HUES48 (cell line): Measurements from ENCODE around the gene GPR137B.

ENCODE experiments used
- H3K27ac ChIP-seq: one replicate; pipeline ENCODE4 v1.7.0; 2013; ENCODE audit warnings: low read depth, low read length, inconsistent platforms
- H3K27me3 ChIP-seq: 2 replicates; pipeline ENCODE4 v1.6.1; 2013; ENCODE audit warnings: mild to moderate bottlenecking, low read length; ENCODE audit not compliant: control insufficient read depth, insufficient read depth
- H3K36me3 ChIP-seq: 2 replicates; pipeline ENCODE4 v1.6.1; 2013; ENCODE audit warnings: low read length; ENCODE audit not compliant: control insufficient read depth, insufficient read depth
- H3K4me1 ChIP-seq: 2 replicates; pipeline ENCODE4 v1.6.1; 2013; ENCODE audit warnings: mild to moderate bottlenecking, low read length; ENCODE audit not compliant: control insufficient read depth, insufficient read depth
- H3K4me3 ChIP-seq: 2 replicates; pipeline ENCODE4 v1.5.1; 2013; ENCODE audit warnings: mild to moderate bottlenecking, low read depth, low read length
- H3K9ac ChIP-seq: 2 replicates; pipeline ENCODE4 v1.6.1; 2013; ENCODE audit warnings: mild to moderate bottlenecking, low read depth, low read length, moderate library complexity
- H3K9me3 ChIP-seq: 2 replicates; pipeline ENCODE4 v1.6.1; 2013; ENCODE audit warnings: low read length; ENCODE audit not compliant: control insufficient read depth, insufficient read depth

The GPR137B gene

DNA sequence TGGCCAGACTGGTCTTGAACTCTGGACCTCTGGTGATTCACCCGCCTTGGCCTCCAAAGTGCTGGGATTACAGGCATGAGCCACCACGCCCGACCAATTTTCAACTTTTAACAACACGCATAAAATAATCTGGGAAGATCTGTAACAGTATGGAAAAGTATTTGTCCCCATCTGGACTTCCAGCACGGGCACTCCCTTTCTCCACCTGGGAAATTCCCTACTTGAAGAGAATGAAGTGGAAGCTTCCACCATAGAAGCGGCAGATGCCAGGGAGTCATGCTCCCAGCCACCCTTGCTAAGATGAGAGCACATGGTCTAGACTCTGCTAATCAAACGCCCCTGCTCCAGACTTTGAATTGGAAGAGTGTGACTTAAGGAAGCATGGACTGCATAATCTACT is 9.0 kb upstream of the GPR137B start:
- Histone ChIP-seq H3K27me3 (peaks cover 5% of the 10 kb centered on the region), H3K9me3 (no peaks in the 10 kb centered on the region), H3K4me1 (peaks cover 12% of the 10 kb centered on the region), H3K9ac (no peak overlapping the region), H3K4me3 (no peak overlapping the region), H3K27ac (no peak overlapping the region), H3K36me3 (no peaks in the 10 kb centered on the region)

DNA sequence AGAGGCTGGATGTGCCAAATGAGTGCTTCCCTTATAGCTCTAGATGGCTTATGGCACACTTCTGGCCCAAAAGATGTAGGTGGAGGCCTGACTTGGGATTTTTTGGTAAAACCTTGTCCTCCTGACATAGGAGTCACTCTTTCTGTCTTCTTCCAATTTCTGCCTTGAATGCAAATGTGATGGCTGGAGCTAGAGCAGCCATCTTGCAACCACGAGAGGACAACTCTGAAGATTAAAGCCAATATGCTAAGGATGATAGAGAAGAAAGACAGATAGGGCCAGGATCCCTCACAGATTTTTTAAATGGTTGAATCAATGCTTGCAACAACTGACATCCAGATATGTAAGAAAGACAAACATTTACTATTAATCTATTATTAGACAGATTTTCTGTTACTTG is 8.5 kb upstream of the GPR137B start:
- no peaks in the 10 kb centered on the region for H3K9me3 ChIP-seq
- no peak overlapping the region for H3K27ac ChIP-seq
- H3K4me1 ChIP-seq = peaks cover 10% of the 10 kb centered on the region
- no peak overlapping the region for H3K4me3 ChIP-seq
- no peak overlapping the region for H3K9ac ChIP-seq
- H3K27me3 ChIP-seq = peaks cover 9% of the 10 kb centered on the region
- no peaks in the 10 kb centered on the region for H3K36me3 ChIP-seq

DNA sequence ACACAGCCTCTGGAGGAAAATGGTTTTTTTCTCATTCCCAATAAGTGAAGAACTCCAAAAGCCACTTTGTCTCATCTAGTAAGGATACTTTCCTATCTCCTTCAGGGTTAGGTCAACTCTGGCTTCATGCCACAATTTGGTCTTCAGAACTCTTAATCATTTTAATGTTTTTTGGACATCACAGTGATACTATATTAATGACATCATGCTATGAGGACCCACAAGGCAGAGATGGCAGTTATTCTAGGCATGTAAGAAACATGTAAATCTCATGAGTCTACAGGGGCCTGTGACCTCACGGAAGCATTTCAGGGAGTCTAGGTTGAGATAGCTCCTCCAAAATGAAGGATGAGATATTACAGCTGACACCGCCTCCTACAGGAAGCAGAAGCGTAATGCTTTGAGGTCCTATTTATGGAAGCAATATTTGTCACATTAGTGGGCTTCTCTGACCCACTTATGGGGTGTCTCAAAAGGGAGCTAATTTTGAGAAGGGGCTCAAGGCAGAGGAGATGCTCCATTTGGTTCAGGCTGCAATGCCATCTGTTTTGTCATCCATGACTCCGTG is 5.0 kb upstream of the GPR137B start:
- H3K9ac ChIP-seq = no peak overlapping the region
- H3K27me3 ChIP-seq = peaks cover 39% of the 10 kb centered on the region
- H3K4me1 ChIP-seq = no peaks in the 10 kb centered on the region
- no peak overlapping the region for H3K4me3 ChIP-seq
- H3K36me3 ChIP-seq = no peaks in the 10 kb centered on the region
- H3K9me3 ChIP-seq = no peaks in the 10 kb centered on the region
- H3K27ac ChIP-seq = no peak overlapping the region

DNA sequence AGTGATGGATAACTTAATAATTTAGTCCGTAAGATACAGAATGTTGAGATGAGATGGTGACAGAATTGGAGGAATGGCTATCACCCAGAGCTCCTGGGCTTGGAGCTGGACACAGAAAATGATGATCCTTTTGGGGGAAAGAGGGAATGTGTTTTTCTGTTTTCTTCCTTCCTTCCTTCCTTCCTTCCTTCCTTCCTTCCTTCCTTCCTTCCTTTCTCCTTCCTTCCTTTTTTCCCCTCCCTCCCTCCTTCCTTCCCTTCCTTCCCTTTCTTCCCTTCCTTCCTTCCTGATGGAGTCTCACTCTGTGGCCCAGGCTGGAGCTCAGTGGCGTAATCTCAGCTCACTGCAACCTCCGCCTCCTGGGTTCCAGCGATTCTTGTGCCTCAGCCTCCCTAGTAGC is 2.8 kb upstream of the GPR137B start:
- Histone ChIP-seq H3K9ac (no peak overlapping the region), H3K9me3 (no peaks in the 10 kb centered on the region), H3K27ac (no peak overlapping the region), H3K36me3 (no peaks in the 10 kb centered on the region; the same call in 1 of the 2 replicates), H3K4me1 (peaks cover 13% of the 10 kb centered on the region), H3K4me3 (no peak overlapping the region), H3K27me3 (peaks cover 59% of the 10 kb centered on the region)

DNA sequence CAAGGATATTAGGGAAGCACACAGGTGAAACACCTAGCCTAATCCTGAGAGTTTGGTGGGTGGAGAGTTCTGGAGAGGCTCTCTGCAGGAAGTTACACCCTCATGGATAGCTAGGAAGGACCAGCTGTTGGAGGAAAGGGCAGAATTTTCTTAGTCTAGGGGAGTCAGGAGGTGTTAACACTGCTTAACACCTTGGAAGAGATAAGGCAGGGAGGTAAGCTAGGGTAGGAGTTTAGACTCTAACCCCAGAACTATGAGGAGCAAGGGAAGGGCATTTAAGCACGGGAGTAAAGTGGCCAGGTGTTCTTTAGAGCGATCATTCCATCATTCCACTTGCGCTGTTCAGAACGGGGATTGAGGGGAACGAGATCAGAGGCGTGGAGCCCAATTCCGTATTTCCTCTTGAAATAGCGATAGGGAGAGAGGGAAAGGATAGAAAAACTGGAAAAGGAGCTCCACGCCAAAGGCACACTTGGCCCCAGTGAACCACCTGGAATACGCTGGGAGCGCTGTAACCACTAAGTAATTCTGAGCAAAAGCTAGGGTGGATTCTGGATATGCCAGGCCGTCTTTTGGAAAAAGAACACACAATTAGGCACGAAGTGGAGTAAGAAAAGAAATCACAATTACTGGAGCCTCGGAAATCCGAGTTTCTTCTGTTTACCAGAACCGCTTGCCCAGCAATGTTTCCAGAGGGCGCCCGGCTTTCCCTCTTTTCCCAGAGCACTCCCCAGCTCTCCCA is 1.5 kb upstream of the GPR137B start:
- no peaks in the 10 kb centered on the region; the same call in 1 of the 2 replicates for H3K36me3 ChIP-seq
- H3K9ac ChIP-seq = no peak overlapping the region
- no peaks in the 10 kb centered on the region for H3K9me3 ChIP-seq
- H3K27ac ChIP-seq = no peak overlapping the region
- peaks cover 18% of the 10 kb centered on the region for H3K4me1 ChIP-seq
- H3K4me3 ChIP-seq = peak overlapping the region; percentile 74
- H3K27me3 ChIP-seq = peaks cover 59% of the 10 kb centered on the region

DNA sequence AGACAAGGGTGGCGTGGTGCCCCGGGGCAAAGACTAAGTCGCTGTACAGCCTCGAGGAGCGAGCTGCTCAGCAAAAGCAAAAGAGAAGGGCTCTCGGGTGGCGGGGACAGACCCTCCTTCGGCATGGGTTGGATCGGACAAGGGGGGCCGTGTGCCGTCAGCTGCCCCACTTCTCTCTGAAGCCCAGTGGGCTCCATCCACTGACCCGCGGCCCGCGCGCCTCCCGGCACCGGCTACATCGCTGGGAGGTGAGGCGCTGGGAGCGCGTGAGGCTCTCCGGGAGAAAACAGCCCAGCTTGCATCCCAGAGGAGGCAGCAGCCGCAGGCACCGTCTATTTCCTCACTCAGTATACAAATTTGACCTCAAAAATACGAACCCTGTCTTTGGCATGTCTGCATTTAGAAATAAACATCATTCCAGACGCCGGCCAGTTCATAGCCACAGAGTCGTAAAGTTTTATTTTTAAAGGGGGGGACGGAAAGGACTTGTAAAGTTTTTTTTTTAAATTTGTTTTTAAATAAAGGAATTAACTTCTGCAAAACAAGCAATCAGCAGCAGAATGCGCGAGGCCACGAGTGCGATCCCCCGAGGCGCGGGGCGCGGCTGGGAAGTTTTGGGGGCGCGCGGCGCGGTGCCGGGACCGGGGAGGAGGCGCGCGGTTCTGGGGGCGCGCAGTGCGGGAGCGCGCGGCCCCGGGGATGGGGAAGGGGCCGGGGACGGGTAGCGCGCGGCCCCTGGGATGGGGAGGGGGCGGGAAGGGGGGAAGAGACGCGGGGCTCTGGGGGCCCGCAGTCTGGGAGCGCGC is 689 bp upstream of the GPR137B start:
- H3K4me1 ChIP-seq = peaks cover 18% of the 10 kb centered on the region
- peak overlapping the region; percentile 58 for H3K27ac ChIP-seq
- H3K9ac ChIP-seq = no peak overlapping the region
- peaks cover 4% of the 10 kb centered on the region; the same call in 1 of the 2 replicates for H3K36me3 ChIP-seq
- peak overlapping the region; percentile 74 for H3K4me3 ChIP-seq
- peaks cover 59% of the 10 kb centered on the region for H3K27me3 ChIP-seq
- H3K9me3 ChIP-seq = no peaks in the 10 kb centered on the region

DNA sequence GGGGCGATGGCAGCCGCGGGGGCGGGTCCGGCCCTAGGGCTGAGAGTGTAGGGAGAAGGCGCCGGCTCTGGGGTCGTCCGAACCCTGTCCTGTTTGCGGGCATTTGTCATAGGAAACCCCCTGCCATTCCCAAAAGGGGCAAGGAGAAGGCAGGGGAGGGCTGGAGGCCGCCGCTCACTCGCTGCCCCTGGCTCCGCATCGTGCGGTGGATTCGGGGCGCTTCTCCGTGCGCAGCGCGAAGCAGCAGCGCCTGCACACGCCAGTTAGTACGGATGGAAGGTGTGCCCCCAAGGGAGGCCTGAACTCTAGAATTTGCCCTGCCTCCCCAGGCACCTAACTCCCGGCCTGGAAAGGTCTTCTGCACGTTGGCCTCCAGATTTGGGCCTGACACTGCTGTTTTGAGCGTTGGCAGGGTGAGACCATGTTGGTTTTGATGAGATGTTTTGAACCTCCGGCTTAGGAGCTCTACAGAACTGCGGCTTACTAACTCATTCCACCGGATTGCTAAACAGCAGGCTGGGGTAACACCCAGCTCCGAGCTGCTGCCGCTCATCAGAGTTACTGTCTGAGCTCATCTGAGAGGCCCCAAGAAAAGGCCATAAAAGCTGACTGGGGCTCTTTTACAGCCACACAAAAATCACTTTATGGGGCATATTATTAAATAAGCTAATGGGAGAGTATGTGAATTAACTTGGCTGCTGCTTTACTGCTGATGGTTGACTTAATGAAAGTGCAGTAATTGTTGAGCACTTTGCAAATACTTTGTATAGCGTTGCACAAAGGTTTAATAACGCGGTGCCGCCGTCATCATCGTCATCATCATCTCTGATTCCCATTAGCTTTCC is 987 bp downstream of the GPR137B start:
- Histone ChIP-seq H3K4me3 (peak overlapping the region; percentile 75), H3K36me3 (peaks cover 4% of the 10 kb centered on the region; the same call in 1 of the 2 replicates), H3K9me3 (no peaks in the 10 kb centered on the region), H3K4me1 (peaks cover 18% of the 10 kb centered on the region), H3K27me3 (peaks cover 54% of the 10 kb centered on the region), H3K27ac (no peak overlapping the region), H3K9ac (no peak overlapping the region)

DNA sequence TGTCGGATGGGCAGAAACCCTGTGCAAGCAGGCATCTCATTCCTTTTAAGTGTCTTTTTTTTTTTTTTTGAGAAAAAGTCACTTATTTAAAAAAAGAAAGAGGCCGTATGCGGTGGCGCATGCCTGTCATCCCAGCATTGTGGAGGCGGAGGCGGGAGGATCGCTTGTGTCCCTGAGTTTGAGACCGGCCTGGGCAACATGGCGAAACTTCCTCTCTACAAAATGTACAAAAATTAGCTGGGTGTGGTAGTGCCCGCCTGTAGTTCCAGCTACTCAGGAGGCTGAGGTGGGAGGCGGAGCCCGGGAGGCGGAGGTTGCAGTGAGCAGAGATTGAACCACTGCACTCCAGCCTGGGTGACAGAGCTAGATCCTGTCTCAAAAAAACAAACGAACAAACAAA is 1.7 kb downstream of the GPR137B start:
- Histone ChIP-seq H3K27me3 (peaks cover 47% of the 10 kb centered on the region), H3K9me3 (no peaks in the 10 kb centered on the region), H3K9ac (no peak overlapping the region), H3K27ac (no peak overlapping the region), H3K4me3 (peak overlapping the region; percentile 75; the same call in 1 of the 2 replicates), H3K4me1 (peaks cover 18% of the 10 kb centered on the region), H3K36me3 (peaks cover 4% of the 10 kb centered on the region; the same call in 1 of the 2 replicates)

DNA sequence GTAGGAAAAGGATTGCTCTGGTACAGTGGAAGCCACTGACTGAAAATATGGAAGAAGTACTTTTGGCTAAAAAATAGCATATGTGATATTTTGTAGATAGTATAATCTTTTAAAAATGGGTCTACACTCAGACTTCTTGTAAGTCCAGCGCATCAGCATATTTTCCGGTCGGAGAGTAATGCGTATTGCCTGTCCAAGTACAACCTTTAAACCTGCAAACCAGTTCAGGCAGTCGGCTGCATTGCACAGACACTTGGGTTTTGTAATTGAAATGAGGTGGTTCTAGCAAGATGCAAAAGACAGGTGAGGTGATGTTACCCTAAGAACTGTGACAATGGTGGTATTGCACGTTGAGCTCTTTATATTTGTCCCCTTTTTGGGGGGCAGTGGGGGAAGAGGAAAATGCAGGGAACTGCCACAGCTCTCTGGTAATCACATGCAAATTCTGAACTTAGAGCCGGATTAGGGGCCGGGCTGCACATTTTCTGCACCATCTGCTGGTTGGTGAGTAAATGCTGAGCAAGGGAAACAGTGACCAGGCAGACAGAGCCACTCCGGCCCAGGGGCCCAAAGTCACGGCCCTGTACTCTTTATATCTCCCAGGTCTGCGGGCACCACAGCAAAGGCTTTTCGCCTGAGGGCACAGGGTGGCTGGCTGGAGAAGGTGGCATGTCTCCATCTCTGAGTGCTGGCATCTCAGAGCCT is 2.3 kb downstream of the GPR137B start:
- Histone ChIP-seq H3K4me1 (peaks cover 18% of the 10 kb centered on the region), H3K27me3 (peaks cover 41% of the 10 kb centered on the region), H3K36me3 (peaks cover 4% of the 10 kb centered on the region; the same call in 1 of the 2 replicates), H3K4me3 (no peak overlapping the region), H3K9ac (no peak overlapping the region), H3K9me3 (no peaks in the 10 kb centered on the region), H3K27ac (no peak overlapping the region)

DNA sequence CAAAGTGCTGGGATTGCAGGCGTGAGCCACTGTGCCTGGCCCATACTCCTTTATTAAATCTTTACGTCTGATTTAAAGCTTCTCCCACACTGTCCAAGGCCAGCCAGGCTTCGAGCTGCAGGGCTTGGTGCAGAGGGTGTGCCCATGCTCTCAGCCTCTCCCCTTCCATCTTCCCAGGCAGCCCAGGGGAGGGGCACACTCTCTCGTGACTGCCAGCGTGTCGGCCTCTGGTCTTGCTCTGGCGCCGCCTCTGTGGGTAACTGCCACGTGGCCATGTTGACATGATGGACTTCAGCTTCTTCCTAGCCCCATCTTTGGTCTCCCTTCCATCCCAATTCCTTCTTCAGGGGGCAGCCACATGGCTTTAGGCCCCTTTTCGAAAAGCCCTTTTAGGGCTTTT is 4.7 kb downstream of the GPR137B start:
- peaks cover 20% of the 10 kb centered on the region for H3K27me3 ChIP-seq
- peaks cover 4% of the 10 kb centered on the region; the same call in 1 of the 2 replicates for H3K36me3 ChIP-seq
- no peak overlapping the region for H3K4me3 ChIP-seq
- H3K4me1 ChIP-seq = peaks cover 18% of the 10 kb centered on the region
- H3K27ac ChIP-seq = no peak overlapping the region
- H3K9me3 ChIP-seq = no peaks in the 10 kb centered on the region
- H3K9ac ChIP-seq = no peak overlapping the region
